K562 (cell line): ENCODE measurements around the gene XKR7.

ENCODE experiments used
- POLR2AphosphoS2 ChIP-seq: IDR thresholded peaks from 2 replicates; pipeline ENCODE4 v1.6.1; 2012; ENCODE audit warnings: low read length, improper control_type of control experiment
- ZFP30 ChIP-seq: fragments of 250-450 bp; sonication (Bioruptor Pico); IDR thresholded peaks from 2 replicates; pipeline ENCODE4 v1.8.0; 2022; ENCODE audit warnings: moderate library complexity, mild to moderate bottlenecking, inconsistent platforms, borderline replicate concordance

- TF ChIP-seq POLR2AphosphoS2 (no peak), ZFP30 (no peak)
These were observed 83.1 kb downstream of the XKR7 start for GRCh38 chr20:32050851-32051556.
